Renal cortical epithelial cell (primary cell): ENCODE data around the gene HECTD2. TPM values are rescaled to one million over a fixed set of nuclear protein-coding genes. Genes with fewer than 3 reads are reported as not detected.
"Not testable (repeated sequence)": the region's sequence is repeated elsewhere in the genome, so short reads cannot be mapped to it uniquely, and the experiment has no call there.

ENCODE experiments used
- DNase-seq: peaks from one replicate; pipeline ENCODE4 v3.0.0-alpha.2; 2011; ENCODE audit warnings: low read depth
- total RNA-seq: library from RNA; depleted of rRNA; stranded (reverse); fragments of >200 nt; gene quantifications from 2 replicates; pipeline ENCODE4 v1.2.3, GENCODE V29; 2014

Gene HECTD2, protein sequence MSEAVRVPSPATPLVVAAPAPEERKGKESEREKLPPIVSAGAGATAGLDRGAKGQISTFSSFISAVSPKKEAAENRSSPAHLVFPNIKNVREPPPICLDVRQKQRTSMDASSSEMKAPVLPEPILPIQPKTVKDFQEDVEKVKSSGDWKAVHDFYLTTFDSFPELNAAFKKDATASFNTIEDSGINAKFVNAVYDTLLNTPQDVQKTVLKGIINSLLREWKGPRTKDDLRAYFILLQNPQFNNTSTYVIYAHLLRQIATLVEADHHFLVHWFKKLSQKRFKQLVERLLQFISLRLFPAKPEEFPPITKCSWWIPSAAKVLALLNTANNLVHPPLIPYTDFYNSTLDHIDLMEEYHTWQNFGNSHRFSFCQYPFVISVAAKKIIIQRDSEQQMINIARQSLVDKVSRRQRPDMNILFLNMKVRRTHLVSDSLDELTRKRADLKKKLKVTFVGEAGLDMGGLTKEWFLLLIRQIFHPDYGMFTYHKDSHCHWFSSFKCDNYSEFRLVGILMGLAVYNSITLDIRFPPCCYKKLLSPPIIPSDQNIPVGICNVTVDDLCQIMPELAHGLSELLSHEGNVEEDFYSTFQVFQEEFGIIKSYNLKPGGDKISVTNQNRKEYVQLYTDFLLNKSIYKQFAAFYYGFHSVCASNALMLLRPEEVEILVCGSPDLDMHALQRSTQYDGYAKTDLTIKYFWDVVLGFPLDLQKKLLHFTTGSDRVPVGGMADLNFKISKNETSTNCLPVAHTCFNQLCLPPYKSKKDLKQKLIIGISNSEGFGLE
- total RNA-seq: 5.6 and 11.7 TPM in 2 replicates

DNA sequence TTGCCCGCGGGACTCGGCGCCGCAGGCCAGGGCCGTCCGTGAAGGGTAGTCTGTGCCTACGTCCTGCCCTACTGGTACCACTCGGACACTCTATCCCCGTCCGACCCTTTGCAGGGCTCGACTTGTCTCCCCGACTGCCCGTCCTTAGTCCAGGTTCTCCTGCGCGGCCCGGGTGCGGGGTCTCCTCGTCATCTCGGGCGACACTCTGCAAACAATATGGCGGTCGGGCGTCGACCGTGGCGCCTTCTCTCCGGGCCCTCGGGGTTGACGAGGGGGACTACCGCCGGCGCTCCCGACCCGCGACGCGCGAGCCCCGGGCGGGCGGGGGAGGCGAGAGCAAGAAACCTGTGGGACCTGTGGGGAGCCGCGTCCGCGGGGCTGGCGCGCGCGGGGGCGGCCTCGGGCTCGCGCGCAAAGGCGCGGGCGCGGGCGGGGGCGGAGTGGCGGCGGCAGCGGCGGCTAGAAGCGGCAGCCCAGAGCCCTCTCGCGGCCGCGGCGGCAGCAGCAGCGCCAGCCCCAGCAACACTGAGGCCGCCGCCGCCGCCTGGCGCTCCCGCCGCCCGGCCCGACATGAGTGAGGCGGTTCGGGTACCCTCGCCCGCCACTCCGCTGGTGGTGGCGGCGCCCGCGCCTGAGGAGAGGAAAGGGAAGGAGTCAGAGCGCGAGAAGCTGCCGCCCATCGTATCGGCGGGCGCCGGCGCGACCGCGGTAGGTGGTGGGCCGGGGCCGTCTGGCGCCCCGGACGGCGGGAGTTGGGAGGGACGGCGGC, at the start of gene HECTD2:
Gene HECTD2, plus strand, starts transcription at position 476 of the 769 bp plus-strand sequence. Its CDS starts 95 bp downstream, at position 571.
- peak; percentile 13 for DNase-seq

GRCh38 chr10:91360461-91360860, 49.7 kb upstream of the HECTD2 start:
- no peak for DNase-seq

DNA sequence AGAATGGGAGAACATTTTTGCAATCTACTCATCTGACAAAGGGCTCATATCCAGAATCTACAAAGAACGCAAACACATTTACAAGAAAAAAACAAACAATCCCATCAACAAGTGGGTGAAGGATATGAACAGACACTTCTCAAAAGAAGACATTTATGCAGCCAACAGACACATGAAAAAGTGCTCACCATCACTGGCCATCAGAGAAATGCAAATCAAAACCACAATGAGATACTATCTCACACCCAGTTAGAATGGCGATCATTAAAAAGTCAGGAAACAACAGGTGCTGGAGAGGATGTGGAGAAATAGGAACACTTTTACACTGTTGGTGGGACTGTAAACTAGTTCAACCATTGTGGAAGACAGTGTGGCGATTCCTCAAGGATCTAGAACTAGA, 44.6 kb upstream of the HECTD2 start:
- DNase-seq: not testable (repeated sequence)

- no peak for DNase-seq
Measured at GRCh38 chr10:91366704-91367103, 43.4 kb upstream of the HECTD2 start.

DNA sequence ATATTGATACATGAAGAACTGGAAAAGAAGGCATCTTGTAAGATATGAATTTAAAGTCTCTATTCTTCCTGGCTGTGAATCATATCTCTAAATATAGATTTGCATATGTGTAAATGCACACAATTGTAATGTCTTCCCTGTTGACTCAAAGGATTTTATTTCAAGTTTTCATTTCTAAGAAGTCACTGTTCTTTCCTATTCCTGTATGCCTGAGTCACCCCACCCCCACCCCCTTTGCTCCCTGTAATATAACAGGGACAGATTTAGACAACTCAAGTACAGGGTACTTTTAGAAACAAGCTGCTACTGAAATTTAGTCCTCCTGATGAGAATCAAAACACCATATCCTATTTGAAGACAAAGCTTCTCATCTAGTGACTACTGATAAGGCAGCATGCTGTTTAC, 43.0 kb upstream of the HECTD2 start:
- DNase-seq: no peak

DNA sequence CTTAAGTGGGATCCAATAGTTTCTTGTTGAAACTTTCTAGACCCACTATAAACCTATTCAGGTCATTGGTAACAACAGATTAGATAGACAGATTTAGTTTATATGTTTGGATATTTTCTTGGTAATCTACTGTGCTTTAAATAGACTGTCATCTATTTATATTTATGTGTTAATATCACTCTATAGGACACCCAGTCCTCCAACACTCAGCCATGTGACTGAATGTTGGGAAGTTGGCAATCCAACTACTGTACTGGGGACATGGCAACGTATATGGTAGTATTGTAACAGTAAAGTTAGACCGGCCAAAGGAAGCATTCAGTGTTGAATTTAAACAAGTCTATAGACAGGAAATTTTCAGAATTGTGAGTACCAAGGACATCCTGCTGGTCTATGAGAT, 42.6 kb upstream of the HECTD2 start:
- no peak for DNase-seq

DNA sequence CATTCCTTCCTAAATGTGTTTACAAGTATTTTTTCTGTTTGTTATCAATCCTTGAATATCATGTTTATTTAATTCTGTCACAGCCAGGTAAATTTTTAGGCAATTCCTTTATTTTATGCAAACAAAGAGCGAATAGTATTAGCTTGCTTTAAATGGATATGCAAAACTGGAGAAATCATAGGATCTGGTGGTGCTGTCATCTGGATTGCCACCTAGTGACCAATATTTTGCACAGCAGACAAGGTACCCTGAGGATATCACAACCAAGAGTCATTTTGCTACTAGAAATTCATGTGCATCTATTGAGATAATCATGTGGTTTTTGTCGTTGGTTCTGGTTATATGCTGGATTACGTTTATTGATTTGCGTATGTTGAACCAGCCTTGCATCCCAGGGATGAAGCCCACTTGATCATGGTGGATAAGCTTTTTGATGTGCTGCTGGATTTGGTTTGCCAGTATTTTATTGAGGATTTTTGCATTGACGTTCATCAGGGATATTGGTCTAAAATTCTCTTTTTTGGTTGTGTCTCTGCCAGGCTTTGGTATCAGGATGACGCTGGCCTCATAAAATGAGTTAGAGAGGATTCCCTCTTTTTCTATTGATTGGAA, 40.1 kb upstream of the HECTD2 start:
- DNase-seq: peak; percentile 45

DNA sequence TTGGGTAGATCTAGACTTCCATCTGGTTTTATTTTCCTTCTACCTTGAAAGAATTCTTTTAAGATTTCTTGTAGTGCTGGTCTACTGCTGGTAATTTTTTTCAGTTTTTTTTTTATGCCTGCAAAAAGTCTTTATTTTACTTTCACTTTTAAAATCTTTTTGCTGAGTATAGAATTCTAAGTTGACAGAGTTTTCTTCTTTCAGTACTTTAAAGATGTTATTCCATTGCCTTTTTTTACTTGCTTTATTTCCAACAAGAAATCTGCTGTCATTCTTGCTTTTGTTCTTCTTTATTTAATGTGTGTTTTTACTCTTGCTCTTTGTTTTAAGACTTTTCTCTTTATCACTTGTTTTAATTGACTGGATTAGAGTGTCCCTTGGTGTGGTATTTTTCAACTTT, 36.1 kb upstream of the HECTD2 start:
- DNase-seq: no peak

DNA sequence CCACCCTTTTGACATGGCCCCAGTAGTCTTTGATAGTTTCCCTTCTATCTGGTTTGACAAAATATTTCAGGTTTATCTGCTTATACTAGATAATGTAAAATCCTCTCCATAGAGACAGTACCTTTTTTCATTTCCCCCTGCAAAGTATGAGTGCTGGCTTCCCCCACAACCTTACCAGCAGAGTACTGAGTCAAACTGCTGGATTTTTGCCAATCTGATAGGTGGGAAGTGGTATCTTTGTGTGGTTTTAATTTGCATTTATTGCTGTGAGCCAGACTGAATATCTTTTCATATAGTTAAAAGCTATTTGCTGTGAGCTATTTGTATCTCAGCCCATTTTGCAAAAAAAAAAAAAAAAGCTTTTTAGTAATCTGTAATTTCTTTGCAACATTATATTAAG, 32.1 kb upstream of the HECTD2 start:
- peak; percentile 11 for DNase-seq

GRCh38 chr10:91380873-91381256, 29.3 kb upstream of the HECTD2 start:
- DNase-seq: no peak

GRCh38 chr10:91381257-91381891, 28.8 kb upstream of the HECTD2 start:
- no peak for DNase-seq

DNA sequence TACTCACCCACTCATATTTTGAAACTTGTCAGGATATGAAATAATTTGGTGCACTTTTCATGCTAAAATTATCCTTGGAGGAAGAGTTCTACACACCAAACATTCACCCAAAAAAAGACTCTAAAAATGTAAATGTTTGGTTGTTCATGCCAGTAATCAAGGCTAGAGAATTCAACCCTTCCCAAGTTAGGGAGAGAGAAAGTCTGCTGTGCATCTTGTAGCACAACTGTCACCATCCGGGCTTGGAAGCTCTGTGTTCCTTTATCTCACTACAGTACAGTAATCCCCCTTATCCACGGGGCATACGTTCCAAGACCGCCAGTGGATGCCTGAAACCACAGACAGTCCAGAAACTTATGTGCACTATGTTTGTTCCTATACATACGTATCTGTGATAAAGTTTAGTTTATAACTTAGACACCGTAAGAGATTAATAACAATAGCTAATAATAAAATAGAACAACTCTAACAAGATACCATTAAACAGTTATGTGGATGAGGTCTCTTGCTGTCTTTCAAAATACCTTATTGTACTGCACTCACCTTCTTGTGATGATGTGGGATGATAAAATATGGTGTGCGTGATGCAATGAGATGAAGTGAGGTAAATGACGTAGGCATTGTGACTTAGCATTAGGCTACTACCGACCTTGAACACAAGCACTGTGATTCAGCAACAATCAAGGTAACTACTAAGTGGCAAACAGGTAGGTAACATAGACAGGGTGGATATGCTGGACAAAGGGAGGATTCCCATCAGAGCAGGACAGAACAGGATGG, 24.6 kb upstream of the HECTD2 start:
- DNase-seq: no peak

- DNase-seq: peak; percentile 59
Measured at GRCh38 chr10:91389636-91390512, 20.3 kb upstream of the HECTD2 start.

- not testable (repeated sequence) for DNase-seq
Measured at GRCh38 chr10:91390513-91390825, 19.7 kb upstream of the HECTD2 start.

- no peak for DNase-seq
Measured at GRCh38 chr10:91391920-91392319, 18.2 kb upstream of the HECTD2 start.

- no peak for DNase-seq
Measured at GRCh38 chr10:91406322-91406721, 3.8 kb upstream of the HECTD2 start.

GRCh38 chr10:91409069-91409868, 875 bp upstream of the HECTD2 start:
- peak; percentile 64 for DNase-seq

GRCh38 chr10:91410638-91411371, 661 bp downstream of the HECTD2 start:
- DNase-seq: peak; percentile 7
